GM18861 (cell line): ENCODE measurements around the gene ZBP1.

Source experiments
- ATAC-seq: cut with Tn5 transposase; IDR thresholded peaks from one replicate; pipeline ENCODE4 v1.9.1; 2021; ENCODE audit not compliant: unreplicated experiment

ZBP1 gene

DNA sequence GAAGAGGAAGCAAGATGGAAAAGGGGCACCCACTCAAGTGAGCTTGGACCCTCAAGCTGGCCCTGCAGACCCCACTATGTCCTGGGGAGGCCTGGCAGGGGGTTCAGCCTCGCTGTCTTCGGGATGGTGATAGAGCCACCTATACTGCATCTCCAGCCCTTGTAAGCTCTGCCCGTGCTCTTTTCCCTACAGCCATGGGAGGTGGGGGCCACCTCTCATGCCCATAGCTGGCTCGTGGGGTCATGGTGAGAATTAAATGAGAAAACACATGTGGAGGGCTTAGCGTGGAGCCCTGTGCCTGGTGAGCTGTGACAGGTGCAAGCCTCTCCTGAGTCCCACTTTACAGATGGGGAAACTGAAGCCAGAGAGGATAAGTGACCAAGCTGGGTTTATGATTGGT is 31.6 kb downstream of the ZBP1 start:
- ATAC-seq = no peak

DNA sequence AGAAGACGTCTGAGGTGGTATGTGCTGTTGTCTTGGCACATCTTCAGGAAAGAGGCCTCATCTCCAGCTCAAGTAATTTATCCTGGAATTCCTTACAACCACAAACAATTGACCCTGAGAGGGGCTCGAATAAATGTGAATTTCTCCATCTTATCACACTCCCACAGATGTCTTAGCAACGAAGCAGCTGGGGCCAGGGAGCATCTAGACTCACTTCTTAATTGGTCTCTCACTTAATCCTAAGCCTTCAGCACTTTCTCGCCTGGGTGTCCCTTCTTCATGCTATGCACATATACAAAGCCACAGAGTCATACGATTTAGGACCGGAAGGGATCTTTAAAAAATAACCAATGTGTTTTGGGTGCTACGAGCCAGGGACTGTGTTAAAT is 32.2 kb downstream of the ZBP1 start:
- ATAC-seq = no peak

DNA sequence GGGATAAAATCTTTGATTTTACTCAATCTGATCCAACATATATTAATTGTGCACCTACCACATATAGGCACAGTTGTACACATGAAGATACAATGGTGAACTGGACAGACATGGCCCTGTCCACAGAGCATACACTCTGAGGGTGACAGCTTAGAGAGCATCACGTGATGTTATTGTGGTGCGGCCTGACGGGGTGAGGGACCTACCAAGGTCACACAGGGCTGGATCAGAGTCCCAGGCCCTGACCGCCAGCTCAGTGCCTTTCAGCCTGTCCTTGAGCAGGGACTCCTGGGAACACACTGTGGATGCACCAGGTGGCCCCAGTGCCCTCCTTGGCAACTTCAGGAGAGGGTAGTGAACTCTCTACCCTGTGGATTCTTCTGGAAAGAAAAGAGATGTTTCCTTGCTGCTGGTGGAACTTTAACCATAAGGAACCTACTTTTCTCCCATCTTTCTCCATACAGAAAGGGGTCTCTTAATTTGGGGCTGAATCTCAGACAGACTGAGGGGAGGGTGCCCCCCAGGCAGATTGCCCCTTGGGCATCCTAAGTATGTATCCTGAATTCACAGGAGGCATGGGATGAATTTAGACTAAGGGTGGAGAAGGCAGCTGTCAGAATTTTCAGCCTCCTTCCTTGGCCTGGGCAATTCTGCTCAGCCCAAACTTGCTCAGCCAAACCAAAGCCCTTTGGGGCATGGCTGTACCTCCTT is 32.8 kb downstream of the ZBP1 start:
- no peak for ATAC-seq

DNA sequence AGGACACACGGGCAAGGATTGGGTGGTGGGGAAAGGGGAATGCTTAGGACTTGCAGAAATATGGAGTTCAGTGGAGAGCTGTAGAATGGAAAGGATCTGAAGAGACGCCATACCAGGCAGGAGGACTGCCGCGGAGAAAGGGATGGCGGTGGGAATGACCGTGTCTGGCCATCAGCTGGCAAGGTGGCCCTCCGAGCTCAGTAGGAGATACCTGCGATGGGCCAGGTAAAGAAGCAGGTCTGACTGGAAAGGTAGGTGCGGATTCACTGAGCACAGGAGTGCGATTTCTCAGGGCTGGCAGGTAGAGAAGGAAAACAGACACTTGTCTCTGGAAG is 33.3 kb downstream of the ZBP1 start:
- ATAC-seq = no peak

DNA sequence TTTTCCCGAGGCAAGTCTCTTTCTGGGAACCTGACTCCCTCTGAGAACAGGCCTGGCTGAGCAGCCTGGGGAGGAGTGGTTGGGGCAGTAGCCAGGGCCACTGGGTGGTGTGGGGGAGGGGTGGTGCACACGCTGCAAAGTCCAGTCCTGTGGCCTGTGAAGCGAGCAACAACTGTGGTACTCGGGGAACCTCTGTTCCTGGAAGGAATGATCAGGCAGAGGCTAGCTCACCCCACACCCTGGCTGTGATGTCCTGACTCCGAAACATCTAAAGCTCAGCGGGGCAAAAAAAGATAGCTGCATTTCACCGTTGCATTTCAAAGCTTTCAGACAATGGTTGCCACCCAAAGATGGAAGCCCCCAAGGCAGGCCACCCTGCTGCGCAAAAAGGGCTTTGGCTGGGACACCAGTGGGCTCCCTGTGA is 33.8 kb downstream of the ZBP1 start:
- no peak for ATAC-seq

DNA sequence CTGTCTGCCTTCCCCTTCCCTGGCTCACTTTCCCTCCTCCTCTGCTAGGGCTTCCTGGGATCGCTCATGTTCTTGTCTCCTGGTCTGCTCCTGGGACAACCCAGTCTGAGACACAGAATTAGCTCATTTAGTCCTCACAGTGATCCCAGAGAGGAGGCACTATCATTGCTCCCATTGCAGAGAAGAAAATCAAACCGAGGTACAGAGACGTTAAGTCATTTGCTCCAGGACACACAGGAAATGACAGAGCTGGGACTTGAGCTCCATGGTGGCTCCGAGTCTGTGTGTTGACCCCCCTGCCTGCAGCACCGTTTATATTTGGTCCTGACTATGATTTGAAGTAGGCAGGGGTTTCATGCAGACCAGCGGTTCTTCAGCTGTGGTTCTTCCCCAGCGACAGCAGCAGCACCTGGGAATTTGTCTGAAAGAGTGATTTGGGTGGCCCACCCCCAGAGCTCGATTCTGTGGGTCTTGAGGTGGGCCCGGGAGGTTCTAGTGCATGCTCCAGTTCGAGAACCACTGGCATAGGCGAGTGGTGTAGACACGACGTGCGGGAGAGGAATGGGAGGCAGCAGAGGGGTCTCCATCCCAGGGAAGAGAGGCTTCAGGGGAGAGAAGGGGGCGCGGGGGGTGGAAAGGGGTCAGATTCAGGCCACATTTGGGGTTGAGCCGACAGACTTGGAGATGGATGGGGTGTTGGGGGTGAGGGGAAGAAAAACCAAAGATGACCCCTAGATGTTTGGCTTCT is 34.6 kb downstream of the ZBP1 start:
- ATAC-seq = no peak

DNA sequence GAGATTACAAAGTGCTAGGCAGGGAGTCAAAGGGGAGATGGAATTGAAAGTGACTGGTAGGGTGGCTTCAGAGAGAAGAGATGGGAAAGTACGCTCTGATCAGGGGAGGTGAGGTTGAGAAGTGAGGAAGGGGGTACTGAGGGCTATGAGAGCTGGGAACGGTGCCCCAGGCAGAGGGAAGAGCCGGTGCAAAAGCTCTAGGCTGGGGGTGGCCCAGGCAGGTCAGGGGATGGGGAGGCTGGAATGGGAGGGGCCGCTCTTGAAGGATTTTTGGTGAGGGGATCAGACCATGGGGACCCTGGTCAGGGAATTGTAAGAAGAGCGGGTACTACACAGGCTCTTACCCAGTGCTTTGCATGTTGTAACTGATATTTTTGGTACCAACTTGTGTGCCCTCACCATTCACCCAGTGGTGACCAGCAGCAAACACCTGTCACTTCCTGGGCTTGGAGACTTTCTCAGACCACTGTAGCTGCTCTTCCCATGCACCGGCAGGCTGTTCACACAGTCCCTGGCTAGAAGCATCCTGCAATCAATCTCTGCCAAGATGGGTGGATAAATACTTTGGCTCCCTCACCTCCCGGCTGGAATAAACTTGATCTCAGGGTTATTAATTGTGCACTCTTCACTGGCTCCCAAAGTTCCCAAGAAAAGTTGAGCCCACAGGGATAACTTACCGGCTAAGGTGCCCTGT is 35.3 kb downstream of the ZBP1 start:
- ATAC-seq = no peak

DNA sequence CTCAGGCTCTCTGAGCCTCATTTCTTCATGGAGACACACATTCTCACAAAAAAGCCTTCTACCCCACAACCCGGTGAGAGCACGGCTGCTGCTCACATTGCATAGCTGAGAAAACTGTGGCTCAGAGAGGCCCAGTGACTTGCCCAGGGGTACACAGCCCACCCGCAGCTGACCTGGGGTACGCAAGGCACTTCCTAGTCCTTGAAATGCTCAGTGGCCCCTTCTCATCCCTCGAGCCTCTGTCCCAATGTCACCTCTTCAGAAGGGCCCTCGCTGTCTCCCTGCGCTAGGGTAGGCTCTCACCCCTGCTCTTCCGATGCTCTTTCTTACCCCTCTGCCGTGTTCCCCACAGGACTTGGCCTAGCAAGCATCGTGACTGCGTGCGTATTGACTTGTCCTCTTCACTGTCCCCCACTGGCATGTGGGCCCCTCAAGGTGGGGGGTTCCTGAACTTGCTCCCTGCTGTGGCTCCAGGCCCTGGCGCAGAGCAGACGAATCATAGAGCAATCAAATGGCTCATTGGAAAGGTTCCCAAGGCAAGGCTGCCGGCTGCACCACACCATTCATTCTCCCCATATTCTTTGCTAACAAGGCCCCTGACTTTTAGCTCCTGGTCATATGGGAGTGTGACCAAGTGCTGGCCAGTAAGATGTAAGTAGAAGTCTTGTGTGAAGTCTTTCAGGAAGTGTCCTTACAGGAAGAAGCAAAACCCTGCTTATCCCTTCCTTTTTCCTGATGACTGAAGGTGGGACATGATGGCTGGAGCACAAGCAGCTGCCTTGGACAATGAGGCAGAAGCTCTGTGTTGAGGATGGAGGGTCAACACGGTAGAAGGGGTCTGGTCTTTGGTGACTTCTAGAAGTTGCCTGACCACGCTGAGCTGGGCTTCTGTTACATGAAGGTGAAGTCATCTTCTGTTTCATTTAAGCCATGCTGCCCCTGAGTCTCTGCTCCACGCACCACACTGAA is 36.7 kb downstream of the ZBP1 start:
- ATAC-seq = no peak

DNA sequence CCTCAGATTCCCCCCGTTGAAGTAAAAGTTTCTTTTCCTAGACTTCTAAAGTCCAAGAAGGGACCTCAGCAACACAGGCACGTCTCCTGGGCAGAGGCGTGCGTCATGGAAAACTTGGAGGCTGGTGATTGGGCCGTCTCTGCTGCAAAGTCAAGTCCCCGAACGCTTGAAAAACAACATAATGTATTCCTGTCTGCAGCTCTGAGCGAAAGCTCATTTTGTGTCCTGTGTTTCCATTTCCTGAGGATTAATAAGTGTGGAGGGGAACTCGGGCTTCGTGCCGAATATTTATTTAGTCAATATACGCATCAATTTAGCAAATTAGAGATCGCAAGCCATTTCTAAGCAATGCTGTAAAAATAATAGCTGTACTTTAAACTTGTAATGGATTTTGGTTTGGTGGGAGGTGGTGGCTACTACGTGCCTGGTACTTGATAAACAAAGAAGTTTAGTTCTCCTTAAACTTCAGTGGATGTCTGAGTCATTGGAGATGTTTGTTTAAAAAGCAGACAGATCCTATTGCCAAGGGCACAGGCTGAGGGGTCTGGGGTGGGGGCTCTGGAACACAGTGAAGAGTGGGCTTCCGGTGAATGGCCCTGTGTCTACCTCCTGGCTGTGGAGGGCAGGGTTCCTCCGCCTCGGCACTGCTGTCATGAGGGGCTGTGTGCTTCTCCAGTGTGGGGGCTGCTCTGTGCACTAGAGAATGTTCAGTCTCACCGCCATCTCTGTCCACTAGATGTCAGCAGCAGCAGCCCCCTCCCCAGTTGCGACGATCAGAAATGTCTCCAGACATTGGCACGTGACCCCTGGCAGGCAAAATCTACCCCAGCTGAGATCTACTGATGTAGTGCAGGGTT is 37.6 kb downstream of the ZBP1 start:
- no peak for ATAC-seq

DNA sequence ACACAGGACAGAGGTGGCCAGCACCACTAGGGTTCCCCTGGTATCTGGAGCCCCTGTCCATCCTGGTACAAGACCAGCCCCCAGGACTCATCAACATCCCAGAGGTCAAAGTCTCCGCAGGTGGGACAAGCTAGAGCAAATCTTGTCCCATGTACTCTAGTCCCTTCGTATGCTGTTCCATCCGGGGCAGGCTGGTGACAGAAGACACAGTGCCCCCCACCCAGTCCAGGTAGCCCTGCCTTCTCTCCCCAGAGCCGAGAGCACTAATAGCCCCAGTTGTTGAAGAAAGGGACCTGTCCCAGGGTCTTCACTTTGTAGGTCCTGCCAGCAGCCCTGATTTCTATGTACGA is 38.2 kb downstream of the ZBP1 start:
- no peak for ATAC-seq

DNA sequence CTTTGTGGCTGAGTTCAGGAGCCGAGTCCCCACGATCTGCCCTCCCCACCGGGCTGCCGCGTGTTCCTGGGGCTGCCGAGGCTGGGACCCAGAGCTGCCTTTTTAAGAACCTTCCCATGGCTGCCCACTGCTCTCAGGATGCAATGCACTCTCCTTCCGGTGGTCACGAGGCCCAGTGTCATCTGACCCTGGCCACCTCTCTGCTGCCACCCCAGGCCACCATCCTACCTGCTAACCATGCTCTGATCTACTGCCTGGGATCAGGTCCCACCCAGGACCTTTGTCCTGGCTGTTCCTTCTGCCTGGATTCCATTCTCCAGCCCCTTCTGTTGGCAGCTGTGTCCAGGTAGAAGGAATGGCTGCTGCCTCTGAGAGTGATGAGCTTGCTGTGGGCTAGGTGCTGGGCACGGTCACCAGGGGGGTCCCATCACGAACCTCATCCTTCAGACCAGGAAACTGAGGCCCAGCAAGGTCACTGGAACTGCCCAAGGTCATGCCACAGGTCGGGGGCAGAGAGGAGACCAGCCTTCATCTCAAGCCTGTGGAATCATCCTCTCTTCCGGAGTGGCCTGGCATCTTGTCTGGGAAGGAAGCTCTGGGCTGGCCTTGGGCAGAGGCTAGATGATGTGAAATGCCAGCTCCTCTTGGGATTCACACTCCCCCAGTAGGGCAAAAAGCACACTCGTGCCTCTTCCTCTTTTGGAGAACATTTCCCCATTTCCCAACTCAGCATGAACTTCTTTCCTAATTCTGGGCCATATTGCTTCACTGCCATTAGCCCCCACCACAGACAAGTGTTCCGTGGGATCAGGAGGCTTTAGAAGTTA is 38.8 kb downstream of the ZBP1 start:
- no peak for ATAC-seq

DNA sequence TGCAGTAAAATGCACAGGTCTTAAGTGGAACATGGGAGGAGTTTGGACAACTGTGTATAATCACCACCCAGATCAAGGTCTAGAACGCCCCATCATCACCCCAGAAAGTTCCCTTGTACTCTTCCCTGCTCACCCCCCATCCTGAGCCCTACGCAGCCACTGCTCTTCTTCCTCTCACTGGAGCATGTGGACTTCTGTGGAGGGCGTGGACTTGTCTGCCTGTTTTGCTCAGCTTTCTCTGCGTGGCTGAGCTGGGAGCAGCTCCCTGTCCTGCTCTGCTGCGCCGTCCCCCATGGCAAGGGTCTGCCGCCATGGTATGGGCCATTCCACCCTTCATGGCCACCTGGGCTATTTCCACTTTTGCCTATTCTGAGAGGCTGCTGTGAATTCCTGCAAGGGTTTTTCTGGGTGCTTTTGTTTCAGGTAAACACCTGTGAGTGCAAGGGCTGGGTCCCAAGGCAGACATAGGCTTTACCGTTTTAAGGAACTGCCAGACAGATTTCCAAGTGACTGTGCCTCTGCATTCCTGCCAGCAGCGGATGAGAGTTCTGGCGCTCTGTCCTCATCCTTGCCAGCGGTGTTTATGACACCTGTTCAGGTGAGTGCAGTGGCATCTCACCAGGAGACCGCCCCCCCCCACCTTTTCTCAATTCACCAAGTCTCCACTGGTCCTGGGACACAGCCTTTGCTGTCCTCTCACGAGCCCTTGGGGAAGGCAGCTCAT is 39.6 kb downstream of the ZBP1 start:
- no peak for ATAC-seq

DNA sequence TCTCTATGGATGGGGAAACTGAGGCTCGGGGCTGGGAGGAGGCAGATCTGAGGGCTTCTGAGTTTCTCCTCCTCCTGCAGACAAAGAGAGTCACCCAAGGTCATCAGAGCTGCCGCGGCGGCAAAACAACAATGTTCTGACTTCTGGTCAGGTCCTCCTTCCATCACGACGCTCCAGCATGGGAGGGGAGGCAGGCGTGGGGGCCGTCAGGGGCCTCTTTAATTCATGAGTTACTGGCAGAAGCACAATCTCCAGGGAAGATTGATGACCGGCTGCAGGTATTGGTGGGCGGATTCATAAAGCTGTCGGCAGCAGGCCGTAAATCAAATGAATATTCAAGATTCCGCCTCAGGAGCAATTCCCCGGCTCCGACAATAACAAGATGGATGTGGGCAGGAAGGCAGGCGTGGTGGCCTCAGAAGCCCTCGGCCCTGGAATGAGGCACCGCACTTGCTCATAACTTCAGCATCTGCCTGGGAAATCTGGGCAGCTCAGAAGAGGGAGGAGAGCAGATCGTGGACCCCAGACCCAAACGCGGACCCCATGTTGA is 40.3 kb downstream of the ZBP1 start:
- no peak for ATAC-seq

DNA sequence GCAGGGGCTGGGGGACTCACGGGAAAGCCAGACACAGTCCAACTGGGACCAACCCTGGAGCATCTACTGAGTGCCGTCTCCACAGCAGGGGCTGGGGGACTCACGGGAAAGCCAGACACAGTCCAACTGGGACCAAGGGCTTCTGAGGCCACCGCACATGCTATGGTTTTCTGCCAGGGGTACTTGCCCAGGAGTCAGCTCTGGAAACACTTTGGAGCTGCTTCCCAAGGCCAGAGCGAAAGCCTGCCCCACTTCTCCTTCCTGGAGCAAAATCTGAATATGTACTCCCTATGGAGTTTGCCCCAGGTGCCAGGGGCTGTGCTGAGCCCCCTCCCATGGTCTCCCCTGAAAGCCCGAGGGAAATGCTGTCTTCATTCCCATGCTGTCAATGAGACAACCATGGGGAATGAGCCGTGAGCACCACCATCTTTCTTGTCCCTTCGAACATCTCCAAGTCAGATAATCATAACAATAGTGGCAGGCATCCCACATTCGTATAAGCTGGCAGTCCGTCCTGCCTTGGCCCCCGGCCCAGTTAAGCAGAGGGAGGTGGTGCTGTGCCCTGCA is 40.8 kb downstream of the ZBP1 start:
- ATAC-seq = no peak

DNA sequence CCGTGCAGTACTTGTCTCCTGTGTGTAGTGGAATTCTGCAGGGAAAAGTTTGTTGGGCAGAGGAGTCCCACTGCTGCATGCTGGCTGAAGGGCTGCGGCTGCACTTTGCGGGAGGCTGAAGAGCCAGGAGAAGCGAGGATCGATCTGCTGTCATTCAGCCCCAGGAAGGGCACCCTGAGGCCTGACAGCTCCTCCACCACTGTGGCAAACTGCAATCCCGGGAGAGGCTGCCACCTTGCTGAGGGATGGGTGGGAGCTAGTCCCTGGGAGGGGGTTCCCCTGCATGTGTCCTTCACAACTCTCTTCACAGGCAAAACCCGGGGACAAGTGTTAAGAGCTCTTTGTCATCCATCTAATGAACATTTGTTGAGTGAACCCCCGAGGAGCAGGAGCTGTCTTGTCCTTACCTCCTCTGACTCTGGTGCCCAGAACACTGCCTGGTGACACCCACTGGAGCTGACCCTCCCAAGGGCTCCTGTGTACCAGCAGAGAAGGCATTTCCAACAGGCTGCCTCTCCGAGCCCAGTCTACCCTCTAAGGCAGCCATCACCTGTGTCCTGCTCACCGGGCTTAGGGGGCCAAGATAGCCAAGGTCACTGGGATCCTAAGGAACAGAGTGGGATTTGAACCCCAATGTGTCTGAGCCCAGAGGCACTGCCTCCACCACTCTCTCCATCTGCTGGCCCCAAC is 41.6 kb downstream of the ZBP1 start:
- no peak for ATAC-seq

DNA sequence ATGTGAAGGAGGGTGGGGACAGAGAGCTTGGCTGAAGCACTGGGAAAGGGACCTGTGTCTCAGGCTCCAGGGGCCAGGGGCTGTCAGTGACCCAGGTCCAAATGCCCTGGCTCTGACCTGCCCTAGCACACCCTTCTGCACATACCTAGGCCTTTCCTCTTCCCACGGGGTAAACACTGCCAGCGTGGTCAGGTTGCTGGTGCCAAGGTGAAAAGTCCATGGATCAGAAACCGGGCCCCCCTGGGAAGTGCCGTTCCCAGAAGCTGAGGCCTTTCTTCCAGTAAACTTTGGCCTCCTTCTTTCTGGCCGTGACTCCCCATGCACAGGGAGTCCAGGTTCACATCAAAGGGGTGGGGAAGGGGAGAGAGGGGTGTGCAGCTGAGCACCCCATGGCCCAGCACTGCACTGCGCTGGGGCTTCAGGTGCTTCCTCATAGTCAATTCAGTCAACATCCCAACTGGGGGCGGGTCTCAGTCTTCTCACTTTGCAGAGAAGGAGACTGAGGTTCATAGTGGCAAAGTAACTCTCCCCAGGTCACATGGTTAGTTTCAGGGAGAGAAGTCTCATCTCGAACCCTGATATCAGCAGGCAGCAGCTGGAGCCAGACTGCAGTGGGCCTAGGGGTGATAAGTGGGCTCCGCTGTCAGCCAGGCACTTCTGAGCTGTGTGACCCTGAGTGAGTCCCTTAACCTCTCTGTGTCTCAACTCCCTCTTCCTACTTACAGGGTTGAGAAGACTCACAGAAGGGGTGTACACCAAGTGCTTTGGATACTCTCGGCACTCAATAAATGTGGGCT is 42.3 kb downstream of the ZBP1 start:
- no peak for ATAC-seq
